Measurements from ENCODE around the gene KRTAP10-10. TPM values are rescaled to one million over a fixed set of nuclear protein-coding genes. Genes with fewer than 3 reads are reported as not detected.
"Not testable (repeated sequence)": the region's sequence is repeated elsewhere in the genome, so short reads cannot be mapped to it uniquely, and the experiment has no call there.

Gene KRTAP10-10
- total and polyA plus RNA-seq, 4 donors = not detected

DNA sequence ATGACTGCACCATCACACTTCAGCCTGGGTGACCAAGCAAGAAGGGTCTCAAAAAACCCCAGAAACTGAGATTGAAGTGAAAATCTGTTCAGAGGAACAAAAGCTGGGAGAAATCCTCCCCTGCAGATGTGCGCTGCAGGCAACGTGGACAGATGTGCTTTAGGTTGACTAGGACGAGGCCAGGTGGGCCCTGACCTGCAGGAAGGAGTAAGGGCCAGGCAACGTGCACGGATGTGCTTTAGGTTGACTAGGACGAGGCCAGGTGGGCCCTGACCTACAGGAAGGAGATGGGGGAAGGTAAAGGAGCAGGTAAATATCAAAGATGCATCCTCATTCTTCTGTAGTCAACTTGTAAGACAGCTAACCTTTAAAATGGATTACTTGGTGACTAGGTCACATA is 47.3 kb downstream of the KRTAP10-10 start:
- no peak overlapping the region for H3K27ac ChIP-seq (ENCODE audit: low read depth in 1 of 2, low read length in 2 of 2)
- H3K36me3 ChIP-seq (ENCODE audit: control insufficient read depth in 4 of 4, insufficient read depth in 3 of 4, low read depth in 1 of 4, low read length in 3 of 4) = no peaks in the 10 kb centered on the region
- WGBS = 61% methylated on average over 6 of the region's 6 CpGs
- no peaks in the 10 kb centered on the region for H3K4me1 ChIP-seq (ENCODE audit: control insufficient read depth in 4 of 4, insufficient read depth in 4 of 4, low read length in 3 of 4)
- peaks cover 0 to 2% (median under 1%) of the 10 kb centered on the region in 4 donors for H3K27me3 ChIP-seq (ENCODE audit: control insufficient read depth in 4 of 4, insufficient read depth in 4 of 4, low read length in 3 of 4)
- no peaks in the 10 kb centered on the region for H3K9me3 ChIP-seq (ENCODE audit: control insufficient read depth in 4 of 4, low read length in 3 of 4)
- H3K4me3 ChIP-seq (ENCODE audit: low read depth in 1 of 3, low read length in 3 of 3) = no peak overlapping the region
- no peak for DNase-seq (ENCODE audit: low spot score)
- no peak for TF ChIP-seq SP1 (IDR thresholded peaks at IDR 0.05)
- TF ChIP-seq, protein P1, sequence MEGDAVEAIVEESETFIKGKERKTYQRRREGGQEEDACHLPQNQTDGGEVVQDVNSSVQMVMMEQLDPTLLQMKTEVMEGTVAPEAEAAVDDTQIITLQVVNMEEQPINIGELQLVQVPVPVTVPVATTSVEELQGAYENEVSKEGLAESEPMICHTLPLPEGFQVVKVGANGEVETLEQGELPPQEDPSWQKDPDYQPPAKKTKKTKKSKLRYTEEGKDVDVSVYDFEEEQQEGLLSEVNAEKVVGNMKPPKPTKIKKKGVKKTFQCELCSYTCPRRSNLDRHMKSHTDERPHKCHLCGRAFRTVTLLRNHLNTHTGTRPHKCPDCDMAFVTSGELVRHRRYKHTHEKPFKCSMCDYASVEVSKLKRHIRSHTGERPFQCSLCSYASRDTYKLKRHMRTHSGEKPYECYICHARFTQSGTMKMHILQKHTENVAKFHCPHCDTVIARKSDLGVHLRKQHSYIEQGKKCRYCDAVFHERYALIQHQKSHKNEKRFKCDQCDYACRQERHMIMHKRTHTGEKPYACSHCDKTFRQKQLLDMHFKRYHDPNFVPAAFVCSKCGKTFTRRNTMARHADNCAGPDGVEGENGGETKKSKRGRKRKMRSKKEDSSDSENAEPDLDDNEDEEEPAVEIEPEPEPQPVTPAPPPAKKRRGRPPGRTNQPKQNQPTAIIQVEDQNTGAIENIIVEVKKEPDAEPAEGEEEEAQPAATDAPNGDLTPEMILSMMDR (IDR thresholded peaks at IDR 0.05; ENCODE audit: low read depth, low read length, missing input control) = no peak
- TF ChIP-seq, protein P2, sequence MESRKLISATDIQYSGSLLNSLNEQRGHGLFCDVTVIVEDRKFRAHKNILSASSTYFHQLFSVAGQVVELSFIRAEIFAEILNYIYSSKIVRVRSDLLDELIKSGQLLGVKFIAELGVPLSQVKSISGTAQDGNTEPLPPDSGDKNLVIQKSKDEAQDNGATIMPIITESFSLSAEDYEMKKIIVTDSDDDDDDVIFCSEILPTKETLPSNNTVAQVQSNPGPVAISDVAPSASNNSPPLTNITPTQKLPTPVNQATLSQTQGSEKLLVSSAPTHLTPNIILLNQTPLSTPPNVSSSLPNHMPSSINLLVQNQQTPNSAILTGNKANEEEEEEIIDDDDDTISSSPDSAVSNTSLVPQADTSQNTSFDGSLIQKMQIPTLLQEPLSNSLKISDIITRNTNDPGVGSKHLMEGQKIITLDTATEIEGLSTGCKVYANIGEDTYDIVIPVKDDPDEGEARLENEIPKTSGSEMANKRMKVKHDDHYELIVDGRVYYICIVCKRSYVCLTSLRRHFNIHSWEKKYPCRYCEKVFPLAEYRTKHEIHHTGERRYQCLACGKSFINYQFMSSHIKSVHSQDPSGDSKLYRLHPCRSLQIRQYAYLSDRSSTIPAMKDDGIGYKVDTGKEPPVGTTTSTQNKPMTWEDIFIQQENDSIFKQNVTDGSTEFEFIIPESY (IDR thresholded peaks at IDR 0.05) = no peak
- no peak for TF ChIP-seq FOXA1 (IDR thresholded peaks at IDR 0.05)
- no peak for TF ChIP-seq TAF1 (conservative IDR thresholded peaks at IDR 0.05)
- TF ChIP-seq FOXA2 (IDR thresholded peaks at IDR 0.05) = no peak
- TF ChIP-seq, protein P3, sequence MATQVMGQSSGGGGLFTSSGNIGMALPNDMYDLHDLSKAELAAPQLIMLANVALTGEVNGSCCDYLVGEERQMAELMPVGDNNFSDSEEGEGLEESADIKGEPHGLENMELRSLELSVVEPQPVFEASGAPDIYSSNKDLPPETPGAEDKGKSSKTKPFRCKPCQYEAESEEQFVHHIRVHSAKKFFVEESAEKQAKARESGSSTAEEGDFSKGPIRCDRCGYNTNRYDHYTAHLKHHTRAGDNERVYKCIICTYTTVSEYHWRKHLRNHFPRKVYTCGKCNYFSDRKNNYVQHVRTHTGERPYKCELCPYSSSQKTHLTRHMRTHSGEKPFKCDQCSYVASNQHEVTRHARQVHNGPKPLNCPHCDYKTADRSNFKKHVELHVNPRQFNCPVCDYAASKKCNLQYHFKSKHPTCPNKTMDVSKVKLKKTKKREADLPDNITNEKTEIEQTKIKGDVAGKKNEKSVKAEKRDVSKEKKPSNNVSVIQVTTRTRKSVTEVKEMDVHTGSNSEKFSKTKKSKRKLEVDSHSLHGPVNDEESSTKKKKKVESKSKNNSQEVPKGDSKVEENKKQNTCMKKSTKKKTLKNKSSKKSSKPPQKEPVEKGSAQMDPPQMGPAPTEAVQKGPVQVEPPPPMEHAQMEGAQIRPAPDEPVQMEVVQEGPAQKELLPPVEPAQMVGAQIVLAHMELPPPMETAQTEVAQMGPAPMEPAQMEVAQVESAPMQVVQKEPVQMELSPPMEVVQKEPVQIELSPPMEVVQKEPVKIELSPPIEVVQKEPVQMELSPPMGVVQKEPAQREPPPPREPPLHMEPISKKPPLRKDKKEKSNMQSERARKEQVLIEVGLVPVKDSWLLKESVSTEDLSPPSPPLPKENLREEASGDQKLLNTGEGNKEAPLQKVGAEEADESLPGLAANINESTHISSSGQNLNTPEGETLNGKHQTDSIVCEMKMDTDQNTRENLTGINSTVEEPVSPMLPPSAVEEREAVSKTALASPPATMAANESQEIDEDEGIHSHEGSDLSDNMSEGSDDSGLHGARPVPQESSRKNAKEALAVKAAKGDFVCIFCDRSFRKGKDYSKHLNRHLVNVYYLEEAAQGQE (IDR thresholded peaks at IDR 0.05) = no peak
- TF ChIP-seq GABPA (IDR thresholded peaks at IDR 0.05 in 1 of 2, conservative IDR thresholded peaks at IDR 0.05 in 1 of 2) = no peak
- TF ChIP-seq, protein P4, sequence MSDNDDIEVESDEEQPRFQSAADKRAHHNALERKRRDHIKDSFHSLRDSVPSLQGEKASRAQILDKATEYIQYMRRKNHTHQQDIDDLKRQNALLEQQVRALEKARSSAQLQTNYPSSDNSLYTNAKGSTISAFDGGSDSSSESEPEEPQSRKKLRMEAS (IDR thresholded peaks at IDR 0.05) = no peak
- TF ChIP-seq RXRA (IDR thresholded peaks at IDR 0.05) = no peak
- no peak for TF ChIP-seq YY1 (IDR thresholded peaks at IDR 0.05)
- no peak for TF ChIP-seq JUND (IDR thresholded peaks at IDR 0.05)
- no peak for TF ChIP-seq HNF4A (conservative IDR thresholded peaks at IDR 0.05)
- TF ChIP-seq, protein P5, sequence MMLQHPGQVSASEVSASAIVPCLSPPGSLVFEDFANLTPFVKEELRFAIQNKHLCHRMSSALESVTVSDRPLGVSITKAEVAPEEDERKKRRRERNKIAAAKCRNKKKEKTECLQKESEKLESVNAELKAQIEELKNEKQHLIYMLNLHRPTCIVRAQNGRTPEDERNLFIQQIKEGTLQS (IDR thresholded peaks at IDR 0.05) = no peak
- no peak for TF ChIP-seq EGR1 (IDR thresholded peaks at IDR 0.05; ENCODE audit: low read depth in 2 of 2)
- no peak overlapping the region for H3K9ac ChIP-seq (ENCODE audit: low read depth in 1 of 2, low read length in 2 of 2)

DNA sequence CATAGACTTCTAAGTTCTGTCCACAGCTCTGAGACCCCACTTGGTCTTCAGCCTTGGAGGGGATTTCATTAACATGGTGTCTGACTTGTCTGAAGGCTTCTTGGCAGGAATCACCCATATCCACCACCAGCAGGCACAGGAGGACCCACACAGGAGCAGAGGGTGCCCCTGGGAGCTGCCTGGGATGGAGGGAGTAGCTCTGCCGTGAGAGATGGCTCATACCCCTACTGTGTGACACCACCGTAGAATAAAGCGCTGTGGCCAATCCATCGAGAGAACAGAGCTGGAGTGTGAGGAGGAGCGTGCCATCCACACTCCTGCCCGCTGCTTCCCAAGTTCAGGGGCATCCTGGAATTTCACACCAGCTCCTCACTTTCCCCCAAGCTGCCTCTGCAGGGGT is 47.9 kb downstream of the KRTAP10-10 start:
- H3K4me1 ChIP-seq (ENCODE audit: control insufficient read depth in 4 of 4, insufficient read depth in 4 of 4, low read length in 3 of 4); H3K9me3 ChIP-seq (ENCODE audit: control insufficient read depth in 4 of 4, low read length in 3 of 4); H3K36me3 ChIP-seq (ENCODE audit: control insufficient read depth in 4 of 4, insufficient read depth in 3 of 4, low read depth in 1 of 4, low read length in 3 of 4); H3K9ac ChIP-seq (ENCODE audit: low read depth in 1 of 2, low read length in 2 of 2); H3K4me3 ChIP-seq (ENCODE audit: low read depth in 1 of 3, low read length in 3 of 3); H3K27ac ChIP-seq (ENCODE audit: low read depth in 1 of 2, low read length in 2 of 2); DNase-seq (ENCODE audit: low spot score); H3K27me3 ChIP-seq (ENCODE audit: control insufficient read depth in 4 of 4, insufficient read depth in 4 of 4, low read length in 3 of 4): not testable (repeated sequence)
- 67% methylated on average over 6 of the region's 6 CpGs for WGBS

All from liver (tissue), 9 donors.